H1 (cell line): Measurements from ENCODE around the gene PTBP1. TPM values are rescaled to one million over a fixed set of nuclear protein-coding genes. Genes with fewer than 3 reads are reported as not detected.

Experiments
- ASH2L ChIP-seq: fragments of 200-600, 300-600 bp; sonication (generic); IDR thresholded peaks from one replicate; pipeline ENCODE4 v1.7.1; 2017; ENCODE audit warnings: low read length
- ATF3 ChIP-seq: IDR thresholded peaks from 2 replicates; pipeline ENCODE4 v1.6.1; 2011; ENCODE audit warnings: low read depth, mild to moderate bottlenecking, low read length; ENCODE audit not compliant: insufficient read depth
- CHD7 ChIP-seq: fragments of 300-600 bp; sonication (generic); IDR thresholded peaks from 2 replicates; pipeline ENCODE4 v1.7.1; 2012; ENCODE audit warnings: low read length, moderate library complexity, mild to moderate bottlenecking, inconsistent platforms; ENCODE audit not compliant: insufficient replicate concordance
- EP300 ChIP-seq, 2 experiments: IDR thresholded peaks; 1 replicate in 1 of 2; 2 replicates in 1 of 2; pipeline ENCODE4 v1.6.1; 2011 to 2012; ENCODE audit warnings: low read depth in 2 of 2, low read length in 2 of 2, mild to moderate bottlenecking in 2 of 2, borderline replicate concordance in 1 of 2, inconsistent platforms in 1 of 2, moderate library complexity in 1 of 2
- HDAC2 ChIP-seq, 2 experiments: fragments of 300-600 bp in 1 of 2; sonication (generic) in 1 of 2; IDR thresholded peaks; 2 replicates each; pipeline ENCODE4 v1.6.1; 2011 to 2012; ENCODE audit warnings: low read depth in 2 of 2, low read length in 2 of 2, mild to moderate bottlenecking in 2 of 2, moderate library complexity in 2 of 2, borderline replicate concordance in 1 of 2, inconsistent platforms in 1 of 2
- POLR2A ChIP-seq, 2 experiments: IDR thresholded peaks; 1 replicate in 1 of 2; 2 replicates in 1 of 2; pipeline ENCODE4 v1.6.1; 2011; ENCODE audit warnings: low read depth in 2 of 2, low read length in 2 of 2, mild to moderate bottlenecking in 2 of 2; ENCODE audit errors: control extremely low read depth in 1 of 2
- POLR2AphosphoS5 ChIP-seq: IDR thresholded peaks from 2 replicates; pipeline ENCODE4 v1.6.1; 2011; ENCODE audit warnings: low read depth, low read length
- SIX5 ChIP-seq: IDR thresholded peaks from 2 replicates; pipeline ENCODE4 v1.6.1; 2011; ENCODE audit warnings: mild to moderate bottlenecking, low read depth, low read length
- ZNF274 ChIP-seq: IDR thresholded peaks from 2 replicates; pipeline ENCODE4 v1.7.0; 2012; ENCODE audit warnings: low read length, borderline replicate concordance; ENCODE audit errors: extremely low read depth
- polyA plus RNA-seq, 7 experiments: library from polyadenylated mRNA; depleted of rRNA in 3 of 7; stranded (reverse) in 5 of 7; unstranded in 2 of 7; fragments of >200 nt in 5 of 7; fragments of 200-250 nt in 2 of 7; gene quantifications; 1 replicate in 5 of 7; 2 replicates in 1 of 7; 4 replicates in 1 of 7; pipeline versions ENCODE4 v1.2.1 to v1.2.3, GENCODE V29; 2011 to 2013; ENCODE audit warnings: missing spikeins in 2 of 7, mixed read lengths in 2 of 7
- total RNA-seq: library from RNA; stranded (reverse); fragmentation: NEBNext Ultra II Directional; extraction: Animal tissue kit (Norgen Biotek cat#: 25700); gene quantifications from 2 replicates; pipeline ENCODE4 v1.2.1, GENCODE V29; 2021

Gene PTBP1
- total and polyA plus RNA-seq, 2 of the 8 experiments (the other 6 are each of a cell fraction or from before 2014, with no cell fraction given) = 528 to 888 TPM

DNA sequence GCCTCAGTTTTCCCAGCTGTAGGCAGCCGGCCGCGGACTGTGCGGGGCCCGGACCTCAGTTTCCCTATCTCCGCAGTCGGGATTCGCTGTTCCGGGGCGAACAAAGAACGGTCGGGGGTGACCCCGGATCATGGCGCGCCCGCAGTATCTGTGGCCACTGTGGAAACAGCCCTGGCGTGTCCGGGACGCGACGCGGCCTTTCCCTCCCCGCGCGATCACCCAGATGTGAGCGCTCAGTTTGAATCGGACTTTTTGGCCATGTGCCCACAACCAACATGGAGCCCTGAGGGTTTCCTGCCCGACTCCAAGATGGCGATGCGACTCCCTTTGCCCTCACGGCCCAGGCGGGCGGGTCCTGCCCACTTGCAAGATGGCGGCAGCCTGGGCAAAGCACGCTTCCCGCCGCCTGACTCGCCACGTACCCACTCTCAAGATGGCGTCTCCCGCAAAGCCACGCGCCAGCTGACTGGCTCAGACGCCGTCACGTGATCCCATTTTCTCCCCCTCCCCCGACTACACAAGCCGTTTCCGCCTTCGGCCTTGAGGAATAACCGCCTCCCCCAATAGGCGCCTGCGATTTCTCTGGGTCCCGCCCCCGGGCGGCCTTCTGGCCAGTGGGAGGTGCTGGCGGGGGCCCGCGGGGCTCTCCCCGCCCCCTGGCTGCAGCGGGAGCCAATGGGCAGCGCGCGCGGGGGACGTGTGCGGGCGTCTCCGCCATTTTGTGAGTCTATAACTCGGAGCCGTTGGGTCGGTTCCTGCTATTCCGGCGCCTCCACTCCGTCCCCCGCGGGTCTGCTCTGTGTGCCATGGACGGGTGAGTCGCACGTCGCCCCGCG, at the start of gene PTBP1 (continued):
- no peak for TF ChIP-seq CHD7
- 0 out of 3 replicates have a peak, but pooled peaks of 1 of the 2 experiments have one; percentile 13 for TF ChIP-seq EP300 (IDR thresholded peaks at IDR 0.05; ENCODE audit: borderline replicate concordance in 1 of 2, low read depth in 2 of 2, low read length in 2 of 2)
- peak; percentile 81 for TF ChIP-seq SIX5
- no peak for TF ChIP-seq ZNF274
- TF ChIP-seq POLR2AphosphoS5 = peak; percentile 94
- no peak for TF ChIP-seq HDAC2 (IDR thresholded peaks at IDR 0.05; ENCODE audit: borderline replicate concordance in 1 of 2, low read depth in 2 of 2, low read length in 2 of 2)
- TF ChIP-seq POLR2A (IDR thresholded peaks at IDR 0.05; ENCODE audit: control extremely low read depth in 1 of 2, low read depth in 2 of 2, low read length in 2 of 2) = peak in 1 of 2 experiments; percentile 96; a peak in 2 of 3 replicates
- TF ChIP-seq ATF3 = peak; percentile 83
- no peak for TF ChIP-seq ASH2L
